H1 (cell line): ENCODE data around the gene MAP6D1. TPM values are rescaled to one million over a fixed set of nuclear protein-coding genes. Genes with fewer than 3 reads are reported as not detected.

Source experiments
- polyA plus RNA-seq, 7 experiments: library from polyadenylated mRNA; depleted of rRNA in 3 of 7; stranded (reverse) in 5 of 7; unstranded in 2 of 7; fragments of >200 nt in 5 of 7; fragments of 200-250 nt in 2 of 7; gene quantifications; 1 replicate in 5 of 7; 2 replicates in 1 of 7; 4 replicates in 1 of 7; pipeline versions ENCODE4 v1.2.1 to v1.2.3, GENCODE V29; 2011 to 2013; ENCODE audit warnings: missing spikeins in 2 of 7, mixed read lengths in 2 of 7
- total RNA-seq: library from RNA; stranded (reverse); fragmentation: NEBNext Ultra II Directional; extraction: Animal tissue kit (Norgen Biotek cat#: 25700); gene quantifications from 2 replicates; pipeline ENCODE4 v1.2.1, GENCODE V29; 2021
- TF ChIP-seq, protein P1 (sequence below): IDR thresholded peaks from 2 replicates; pipeline ENCODE4 v1.6.1; 2011; ENCODE audit warnings: low read length, improper control_type of control experiment

Gene MAP6D1
- total and polyA plus RNA-seq, 2 of the 8 experiments (the other 6 are each of a cell fraction or from before 2014, with no cell fraction given): 4.8 to 5.2 TPM

DNA sequence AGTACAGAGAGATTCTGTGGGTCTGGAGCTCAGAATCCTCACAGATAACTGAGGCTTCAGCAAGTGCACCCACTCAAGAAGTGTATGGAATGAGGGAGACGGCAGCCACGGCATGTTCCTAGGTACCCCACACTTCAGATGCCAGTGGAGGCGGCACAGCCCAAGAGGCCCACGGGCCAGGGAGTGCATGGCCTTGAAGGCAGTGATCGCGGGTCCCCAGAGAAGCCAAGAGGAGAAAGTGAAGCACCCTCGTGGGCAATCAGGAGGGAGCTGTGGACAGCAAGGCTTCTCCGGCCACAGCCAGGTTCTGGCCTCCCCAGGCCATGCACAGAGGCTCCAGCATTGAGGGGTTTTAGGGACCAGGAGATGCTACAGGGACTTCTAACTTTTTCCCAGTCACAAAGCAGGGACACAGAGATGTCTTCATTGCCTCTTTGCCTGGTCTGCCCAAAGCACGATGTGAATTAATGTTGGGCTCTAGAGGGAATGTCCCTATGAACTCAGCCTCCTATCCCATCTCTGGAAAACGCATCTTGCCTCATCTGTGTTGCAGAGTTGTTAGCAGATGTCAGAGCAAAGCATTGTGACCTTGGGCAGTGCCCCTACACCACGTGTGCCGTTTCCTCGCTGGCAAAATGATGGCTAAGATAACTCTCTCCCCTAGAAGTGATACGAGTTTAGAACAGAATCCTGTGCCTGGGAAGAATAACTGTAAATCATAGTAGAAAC lies 2.6 kb upstream of the MAP6D1 start (continued):
- TF ChIP-seq, protein P1, sequence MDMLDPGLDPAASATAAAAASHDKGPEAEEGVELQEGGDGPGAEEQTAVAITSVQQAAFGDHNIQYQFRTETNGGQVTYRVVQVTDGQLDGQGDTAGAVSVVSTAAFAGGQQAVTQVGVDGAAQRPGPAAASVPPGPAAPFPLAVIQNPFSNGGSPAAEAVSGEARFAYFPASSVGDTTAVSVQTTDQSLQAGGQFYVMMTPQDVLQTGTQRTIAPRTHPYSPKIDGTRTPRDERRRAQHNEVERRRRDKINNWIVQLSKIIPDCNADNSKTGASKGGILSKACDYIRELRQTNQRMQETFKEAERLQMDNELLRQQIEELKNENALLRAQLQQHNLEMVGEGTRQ: no peak
